ENCODE data around the gene TMEM40.

GRCh38 chr3:12742330-12743107 is 16.5 kb downstream of the TMEM40 start:
- no peak for TF ChIP-seq POLR2A (IDR thresholded peaks at IDR 0.05)
- no peak for TF ChIP-seq CTCF (IDR thresholded peaks at IDR 0.05)

Data from thyroid gland (tissue), 4 donors.